Sigmoid colon (tissue), 7 donors: ENCODE results near the gene DVL3. TPM values are rescaled to one million over a fixed set of nuclear protein-coding genes. Genes with fewer than 3 reads are reported as not detected.
"Not testable (repeated sequence)": the region's sequence is repeated elsewhere in the genome, so short reads cannot be mapped to it uniquely, and the experiment has no call there.

Source experiments
- DNase-seq: peaks from one replicate; pipeline ENCODE4 v3.0.0-alpha.2; 2019
- H3K27ac ChIP-seq, 4 donors: fragments of 200-600 bp; sonication (generic); one replicate each; pipeline ENCODE4 v1.5.1; 2016 to 2019; ENCODE audit warnings: mild to moderate bottlenecking in 1 of 4
- H3K27me3 ChIP-seq, 3 donors: fragments of 200-600 bp; sonication (generic); one replicate each; pipeline ENCODE4 v1.5.1; 2019; ENCODE audit warnings: mild to moderate bottlenecking in 1 of 3
- H3K36me3 ChIP-seq, 4 donors: fragments of 200-600 bp; sonication (generic); one replicate each; pipeline ENCODE4 v1.5.1; 2016 to 2019
- H3K4me1 ChIP-seq, 4 donors: fragments of 200-600 bp; sonication (generic); one replicate each; pipeline ENCODE4 v1.5.1; 2017 to 2019
- H3K4me3 ChIP-seq, 4 donors: fragments of 200-600 bp; sonication (generic); one replicate each; pipeline ENCODE4 v1.5.1; 2017 to 2019; ENCODE audit warnings: mild to moderate bottlenecking in 2 of 4, moderate library complexity in 1 of 4
- H3K9me3 ChIP-seq, 4 donors: fragments of 200-600 bp in 3 of 4; sonication (generic) in 3 of 4; one replicate each; pipeline versions ENCODE4 v1.5.1 to v1.6.1; 2013 to 2019
- CTCF ChIP-seq, 4 experiments: fragments of 450-650 bp in 3 of 4; fragments of 200-600 bp in 1 of 4; IDR thresholded peaks; one replicate each; pipeline ENCODE4 v1.5.1; 2016 to 2019; ENCODE audit warnings: antibody characterized with exemption in 4 of 4, mild to moderate bottlenecking in 3 of 4, moderate library complexity in 2 of 4
- EP300 ChIP-seq, 4 donors: sonication (generic); formaldehyde crosslinking; IDR thresholded peaks; one replicate each; pipeline ENCODE4 v1.6.1; 2017; ENCODE audit warnings: antibody characterized with exemption in 4 of 4
- POLR2A ChIP-seq, 2 donors: fragments of 450-650 bp; IDR thresholded peaks; one replicate each; pipeline ENCODE4 v1.6.1; 2016; ENCODE audit warnings: antibody characterized with exemption in 2 of 2, mild to moderate bottlenecking in 2 of 2, moderate library complexity in 2 of 2
- POLR2AphosphoS5 ChIP-seq, 4 donors: sonication (generic); formaldehyde crosslinking; IDR thresholded peaks; one replicate each; pipeline ENCODE4 v1.6.1; 2017; ENCODE audit warnings: antibody characterized with exemption in 4 of 4
- WGBS, 2 donors: extraction: QIAGEN DNeasy Blood & Tissue Kit; methylation state at CpG; one replicate each; pipeline ENCODE4 v1.1.7; 2013; 5-methylcytosine and 5-hydroxymethylcytosine counted together
- intact Hi-C: fragments of 100-400 bp; cut with DNase I; formaldehyde crosslinking; loops from one replicate; pipeline ENCODE4 v1.15.1; 2023
- polyA plus RNA-seq, 3 donors: library from polyadenylated mRNA; stranded (reverse); fragments of 200-250 nt; gene quantifications; one replicate each; pipeline ENCODE4 v1.2.3, GENCODE V29; 2013
- total RNA-seq, 4 donors: library from RNA; depleted of rRNA; stranded (reverse); fragments of >200 nt; gene quantifications; one replicate each; pipeline ENCODE4 v1.1.0, GENCODE V29; 2016
- donor health status: healthy with polysubstance abuse.
- donor health status: Bipolar disorder and iron deficiency.
- donor health status: healthy.

Gene DVL3
- total RNA-seq (10 to 100 TPM; 38.5 to 71.2 (median 53.9) TPM), polyA plus RNA-seq (10 to 100 TPM; 15.0 to 40.8 (median 26.4) TPM)

GRCh38 chr3:184154885-184155643 is at the start of gene DVL3:
Gene DVL3 (plus strand): TSS chr3:184155377. CDS start chr3:184155636, 259 bp downstream.
- WGBS, 2 donors = 1% methylated on average over 84 of the region's 84 CpGs
- DNase-seq = peak; percentile 81
- Histone ChIP-seq H3K27ac (peak within 1 kb of the TSS; percentile 91 to 97 (median 94)), H3K27me3 (no peaks in the 10 kb centered on the region), H3K9me3 (no peaks in the 10 kb centered on the region), H3K36me3 (no peaks in the 10 kb centered on the region), H3K4me3 (peak within 1 kb of the TSS; percentile 67 to 94 (median 80)), H3K4me1 (peaks cover 0 to 52% (median 47%) of the 10 kb centered on the region in 4 donors)
- TF ChIP-seq POLR2A (IDR thresholded peaks at IDR 0.05) (no peak), POLR2AphosphoS5 (IDR thresholded peaks at IDR 0.05) (peak; percentile 36 to 84 (median 68)), EP300 (IDR thresholded peaks at IDR 0.05) (no peak)
- intact Hi-C loops = loop anchor here (2.0 kb wide), 2 partner anchors 20 kb away; partner anchors contain the start of genes AP2M1 and EIF2B5

- Histone ChIP-seq H3K36me3 (no peaks in the 10 kb centered on the region), H3K27me3 (no peaks in the 10 kb centered on the region), H3K4me3 (no peak overlapping the region), H3K27ac (no peak overlapping the region), H3K4me1 (no peaks in the 10 kb centered on the region), H3K9me3 (no peaks in the 10 kb centered on the region)
- DNase-seq = no peak
- intact Hi-C loops = no loop called here
- TF ChIP-seq POLR2A (IDR thresholded peaks at IDR 0.05) = no peak
- no peak for TF ChIP-seq EP300 (IDR thresholded peaks at IDR 0.05)
- no peak for TF ChIP-seq POLR2AphosphoS5 (IDR thresholded peaks at IDR 0.05)
- TF ChIP-seq CTCF (IDR thresholded peaks at IDR 0.05) = no peak
- WGBS, 2 donors = 70 to 73% methylated on average over 7 of the region's 7 CpGs
Observed at GRCh38 chr3:184110316-184110725, 44.9 kb upstream of the DVL3 start.

- Histone ChIP-seq H3K4me3 (no peak overlapping the region), H3K27ac (no peak overlapping the region), H3K27me3 (no peaks in the 10 kb centered on the region), H3K36me3 (no peaks in the 10 kb centered on the region), H3K4me1 (no peaks in the 10 kb centered on the region), H3K9me3 (no peaks in the 10 kb centered on the region)
- intact Hi-C loops = no loop called here
- no peak for DNase-seq
- WGBS, 2 donors = 88 to 90% methylated on average over 4 of the region's 4 CpGs
- TF ChIP-seq POLR2A (IDR thresholded peaks at IDR 0.05) (no peak), EP300 (IDR thresholded peaks at IDR 0.05) (no peak), POLR2AphosphoS5 (IDR thresholded peaks at IDR 0.05) (no peak), CTCF (IDR thresholded peaks at IDR 0.05) (no peak)
Observed at GRCh38 chr3:184116017-184116416, 39.2 kb upstream of the DVL3 start.

GRCh38 chr3:184117636-184118035 is 37.5 kb upstream of the DVL3 start:
- H3K9me3 ChIP-seq = no peaks in the 10 kb centered on the region
- H3K36me3 ChIP-seq = no peaks in the 10 kb centered on the region
- H3K4me1 ChIP-seq = no peaks in the 10 kb centered on the region
- no peaks in the 10 kb centered on the region for H3K27me3 ChIP-seq
- 94 to 97% methylated on average over 6 of the region's 6 CpGs for WGBS, 2 donors
- no peak overlapping the region for H3K27ac ChIP-seq
- TF ChIP-seq POLR2AphosphoS5 (IDR thresholded peaks at IDR 0.05) = no peak
- TF ChIP-seq EP300 (IDR thresholded peaks at IDR 0.05) = no peak
- no peak for TF ChIP-seq POLR2A (IDR thresholded peaks at IDR 0.05)
- no peak for TF ChIP-seq CTCF (IDR thresholded peaks at IDR 0.05)
- no peak overlapping the region for H3K4me3 ChIP-seq
- intact Hi-C loops = no loop called here
- no peak for DNase-seq

- H3K9me3 ChIP-seq, DNase-seq, H3K27ac ChIP-seq, intact Hi-C loops, H3K36me3 ChIP-seq, H3K27me3 ChIP-seq, H3K4me1 ChIP-seq, H3K4me3 ChIP-seq: not testable (repeated sequence)
- WGBS, 2 donors = 94 to 97% methylated on average over 8 of the region's 8 CpGs
Observed at GRCh38 chr3:184121031-184121430, 34.1 kb upstream of the DVL3 start.
